CD4-positive, CD25-positive, alpha-beta regulatory T cell (primary cell): Measurements from ENCODE around the gene AMBRA1. TPM values are rescaled to one million over a fixed set of nuclear protein-coding genes. Genes with fewer than 3 reads are reported as not detected.

Experiments
- ATAC-seq, 2 donors: fragments of 150-1000 bp; cut with Tn5 transposase; one replicate each; pipeline ENCODE4 v1.10.0; 2021; ENCODE audit warnings: low read depth in 2 of 2, moderate number of reproducible peaks in 2 of 2, moderate library complexity in 1 of 2
- DNase-seq, 3 donors: peaks; one replicate each; pipeline versions ENCODE4 v3.0.0 to v3.0.0-alpha.2; 2012 to 2022; ENCODE audit warnings: mixed read lengths in 1 of 3
- H3K27ac ChIP-seq: one replicate; pipeline ENCODE4 v1.7.0; 2013; ENCODE audit warnings: mild to moderate bottlenecking, low read length; ENCODE audit not compliant: insufficient read depth, poor library complexity, severe bottlenecking
- H3K27me3 ChIP-seq: one replicate; pipeline ENCODE4 v1.7.0; 2013; ENCODE audit warnings: low read length; ENCODE audit not compliant: control insufficient read depth, insufficient read depth
- H3K36me3 ChIP-seq: one replicate; pipeline ENCODE4 v1.7.0; 2013; ENCODE audit warnings: mild to moderate bottlenecking, low read length, moderate library complexity; ENCODE audit not compliant: control insufficient read depth, insufficient read depth
- H3K4me1 ChIP-seq: 2 replicates; pipeline ENCODE4 v1.7.0; 2013; ENCODE audit warnings: mild to moderate bottlenecking, low read length; ENCODE audit not compliant: insufficient read depth, control insufficient read depth, poor library complexity, severe bottlenecking
- H3K4me3 ChIP-seq: one replicate; pipeline ENCODE4 v1.7.0; 2013; ENCODE audit warnings: low read depth, mild to moderate bottlenecking, low read length, moderate library complexity
- H3K9me3 ChIP-seq, 2 experiments: 1 replicate in 1 of 2; 2 replicates in 1 of 2; pipeline ENCODE4 v1.7.0; 2013; ENCODE audit warnings: low read length in 2 of 2, mild to moderate bottlenecking in 1 of 2, moderate library complexity in 1 of 2; ENCODE audit not compliant: control insufficient read depth in 2 of 2
- H3K27ac Mint-ChIP-seq, 3 donors: one replicate each; pipeline ENCODE4 v1.8.0; 2020 to 2022; ENCODE audit warnings: mild to moderate bottlenecking in 3 of 3, mixed read lengths in 3 of 3, moderate library complexity in 2 of 3
- H3K27me3 Mint-ChIP-seq: one replicate; pipeline ENCODE4 v1.8.0; 2022; ENCODE audit warnings: mild to moderate bottlenecking, mixed read lengths
- H3K36me3 Mint-ChIP-seq: one replicate; pipeline ENCODE4 v1.8.0; 2020; ENCODE audit warnings: mixed read lengths
- H3K4me1 Mint-ChIP-seq, 4 donors: one replicate each; pipeline ENCODE4 v1.8.0; 2020 to 2022; ENCODE audit warnings: mixed read lengths in 4 of 4, mild to moderate bottlenecking in 1 of 4
- H3K4me3 Mint-ChIP-seq, 4 donors: one replicate each; pipeline ENCODE4 v1.8.0; 2020 to 2022; ENCODE audit warnings: mild to moderate bottlenecking in 4 of 4, mixed read lengths in 4 of 4, moderate library complexity in 3 of 4
- H3K9me3 Mint-ChIP-seq, 7 donors: one replicate each; pipeline ENCODE4 v1.8.0; 2020 to 2022; ENCODE audit warnings: mixed read lengths in 7 of 7, mild to moderate bottlenecking in 3 of 7, moderate library complexity in 2 of 7
- polyA plus RNA-seq, 4 donors: library from polyadenylated mRNA; unstranded; fragments of 300-500 nt; fragmentation: Illumina TruSeq; gene quantifications; one replicate each; pipeline ENCODE4 v1.2.3, GENCODE V29; 2021
- total RNA-seq: library from RNA; stranded (reverse); gene quantifications from one replicate; pipeline ENCODE4 v1.2.3, GENCODE V29; 2022

The AMBRA1 gene, protein sequence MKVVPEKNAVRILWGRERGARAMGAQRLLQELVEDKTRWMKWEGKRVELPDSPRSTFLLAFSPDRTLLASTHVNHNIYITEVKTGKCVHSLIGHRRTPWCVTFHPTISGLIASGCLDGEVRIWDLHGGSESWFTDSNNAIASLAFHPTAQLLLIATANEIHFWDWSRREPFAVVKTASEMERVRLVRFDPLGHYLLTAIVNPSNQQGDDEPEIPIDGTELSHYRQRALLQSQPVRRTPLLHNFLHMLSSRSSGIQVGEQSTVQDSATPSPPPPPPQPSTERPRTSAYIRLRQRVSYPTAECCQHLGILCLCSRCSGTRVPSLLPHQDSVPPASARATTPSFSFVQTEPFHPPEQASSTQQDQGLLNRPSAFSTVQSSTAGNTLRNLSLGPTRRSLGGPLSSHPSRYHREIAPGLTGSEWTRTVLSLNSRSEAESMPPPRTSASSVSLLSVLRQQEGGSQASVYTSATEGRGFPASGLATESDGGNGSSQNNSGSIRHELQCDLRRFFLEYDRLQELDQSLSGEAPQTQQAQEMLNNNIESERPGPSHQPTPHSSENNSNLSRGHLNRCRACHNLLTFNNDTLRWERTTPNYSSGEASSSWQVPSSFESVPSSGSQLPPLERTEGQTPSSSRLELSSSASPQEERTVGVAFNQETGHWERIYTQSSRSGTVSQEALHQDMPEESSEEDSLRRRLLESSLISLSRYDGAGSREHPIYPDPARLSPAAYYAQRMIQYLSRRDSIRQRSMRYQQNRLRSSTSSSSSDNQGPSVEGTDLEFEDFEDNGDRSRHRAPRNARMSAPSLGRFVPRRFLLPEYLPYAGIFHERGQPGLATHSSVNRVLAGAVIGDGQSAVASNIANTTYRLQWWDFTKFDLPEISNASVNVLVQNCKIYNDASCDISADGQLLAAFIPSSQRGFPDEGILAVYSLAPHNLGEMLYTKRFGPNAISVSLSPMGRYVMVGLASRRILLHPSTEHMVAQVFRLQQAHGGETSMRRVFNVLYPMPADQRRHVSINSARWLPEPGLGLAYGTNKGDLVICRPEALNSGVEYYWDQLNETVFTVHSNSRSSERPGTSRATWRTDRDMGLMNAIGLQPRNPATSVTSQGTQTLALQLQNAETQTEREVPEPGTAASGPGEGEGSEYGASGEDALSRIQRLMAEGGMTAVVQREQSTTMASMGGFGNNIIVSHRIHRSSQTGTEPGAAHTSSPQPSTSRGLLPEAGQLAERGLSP (N-terminal part only)
- total RNA-seq (61.0 TPM), polyA plus RNA-seq (10 to 100 TPM in 3 of 4 donors, 1 to 10 TPM in 1; 8.2 to 18.3 (median 12.0) TPM)

DNA sequence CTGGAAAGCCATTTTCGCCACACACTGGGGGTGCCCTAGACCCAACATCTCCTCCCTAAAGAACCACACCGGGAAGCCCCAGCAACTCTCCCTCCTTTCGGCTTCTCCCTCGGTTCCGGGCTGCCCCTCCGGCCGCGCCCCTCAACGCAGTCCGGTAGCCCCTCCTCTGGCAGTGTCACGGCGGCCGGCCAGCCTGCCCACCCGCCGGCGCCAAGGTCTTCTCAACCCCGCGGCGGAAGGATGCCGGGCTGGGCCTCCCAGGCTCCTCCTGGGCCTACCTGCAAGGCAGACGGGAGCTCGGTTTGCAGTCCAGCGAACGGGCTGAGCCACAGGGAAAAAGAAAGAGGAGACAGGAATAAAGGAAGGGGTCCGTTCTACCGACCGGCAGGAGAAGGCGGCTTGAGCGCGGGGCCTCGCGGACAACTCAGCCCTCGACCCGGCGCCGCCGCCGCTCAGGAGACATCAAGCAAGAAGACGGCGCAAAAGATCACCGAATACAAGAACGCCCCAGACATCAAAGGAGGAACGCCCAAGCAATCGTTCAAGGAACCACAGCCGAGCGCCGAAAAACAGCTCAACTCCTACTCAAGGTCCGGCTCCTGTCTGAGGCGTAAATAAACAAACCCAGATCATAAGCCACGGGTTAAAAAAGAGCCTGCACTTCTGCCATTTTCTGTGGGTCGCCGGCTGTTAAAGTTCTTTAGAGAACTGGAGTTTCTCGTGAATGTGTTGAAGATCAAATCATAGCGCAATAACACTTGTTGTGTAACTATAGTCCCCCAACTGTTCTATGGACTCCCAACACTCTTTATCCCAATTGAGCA lies at the start of gene AMBRA1:
TSS of gene AMBRA1 (minus strand) at position 474 of the 824 bp plus-strand sequence. CDS start 45,643 bp downstream, outside the sequence.
- peak within 1 kb of the TSS; percentile 88 to 98 (median 95) for H3K27ac Mint-ChIP-seq
- H3K27ac ChIP-seq = peak within 1 kb of the TSS; percentile 66
- H3K36me3 ChIP-seq = no peaks in the 10 kb centered on the region
- peaks cover 34% of the 10 kb centered on the region for H3K4me1 ChIP-seq
- H3K27me3 ChIP-seq = no peaks in the 10 kb centered on the region
- H3K27me3 Mint-ChIP-seq = no peaks in the 10 kb centered on the region
- ATAC-seq = peak; percentile 91 to 93
- peaks cover 12% of the 10 kb centered on the region for H3K36me3 Mint-ChIP-seq
- H3K4me1 Mint-ChIP-seq = peaks cover 23 to 49% (median 36%) of the 10 kb centered on the region in 4 donors
- H3K9me3 ChIP-seq = no peaks in the 10 kb centered on the region
- H3K4me3 ChIP-seq = peak within 1 kb of the TSS; percentile 92
- H3K9me3 Mint-ChIP-seq = no peaks in the 10 kb centered on the region
- peak; percentile 67 to 94 (median 83) for DNase-seq
- peak within 1 kb of the TSS; percentile 97 to 98 (median 98) for H3K4me3 Mint-ChIP-seq

DNA sequence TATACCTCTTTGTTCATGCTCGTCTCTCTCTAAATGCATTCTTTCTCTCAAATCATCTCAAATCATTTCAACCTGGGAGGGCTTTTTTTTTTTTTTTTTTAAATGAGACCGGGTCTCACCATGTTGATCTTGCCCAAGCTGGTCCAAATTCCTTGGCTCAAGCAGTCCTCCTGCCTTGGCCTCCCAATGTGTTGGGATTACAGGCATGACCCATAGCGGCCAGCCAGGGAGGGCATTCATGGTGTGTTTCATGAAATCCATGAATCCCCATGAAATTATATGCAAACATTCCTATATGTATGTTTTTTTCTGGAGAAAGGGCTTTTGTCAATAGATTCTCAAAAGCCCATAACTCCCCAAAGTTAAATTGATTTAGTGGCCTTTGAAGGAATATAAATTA lies 49.7 kb upstream of the AMBRA1 start:
- no peaks in the 10 kb centered on the region for H3K9me3 ChIP-seq
- ATAC-seq (no peak), DNase-seq (no peak)
- H3K27ac Mint-ChIP-seq = no peak overlapping the region
- H3K4me1 ChIP-seq = no peaks in the 10 kb centered on the region
- no peak overlapping the region for H3K4me3 ChIP-seq
- peaks cover 66% of the 10 kb centered on the region for H3K36me3 ChIP-seq
- H3K36me3 Mint-ChIP-seq = peaks cover 34% of the 10 kb centered on the region
- H3K27me3 Mint-ChIP-seq = no peaks in the 10 kb centered on the region
- peaks cover 0 to 2% (median 0%) of the 10 kb centered on the region in 7 donors for H3K9me3 Mint-ChIP-seq
- H3K27ac ChIP-seq = no peak overlapping the region
- H3K27me3 ChIP-seq = no peaks in the 10 kb centered on the region
- H3K4me1 Mint-ChIP-seq = peaks cover 11 to 30% (median 17%) of the 10 kb centered on the region in 4 donors
- no peak overlapping the region for H3K4me3 Mint-ChIP-seq

DNA sequence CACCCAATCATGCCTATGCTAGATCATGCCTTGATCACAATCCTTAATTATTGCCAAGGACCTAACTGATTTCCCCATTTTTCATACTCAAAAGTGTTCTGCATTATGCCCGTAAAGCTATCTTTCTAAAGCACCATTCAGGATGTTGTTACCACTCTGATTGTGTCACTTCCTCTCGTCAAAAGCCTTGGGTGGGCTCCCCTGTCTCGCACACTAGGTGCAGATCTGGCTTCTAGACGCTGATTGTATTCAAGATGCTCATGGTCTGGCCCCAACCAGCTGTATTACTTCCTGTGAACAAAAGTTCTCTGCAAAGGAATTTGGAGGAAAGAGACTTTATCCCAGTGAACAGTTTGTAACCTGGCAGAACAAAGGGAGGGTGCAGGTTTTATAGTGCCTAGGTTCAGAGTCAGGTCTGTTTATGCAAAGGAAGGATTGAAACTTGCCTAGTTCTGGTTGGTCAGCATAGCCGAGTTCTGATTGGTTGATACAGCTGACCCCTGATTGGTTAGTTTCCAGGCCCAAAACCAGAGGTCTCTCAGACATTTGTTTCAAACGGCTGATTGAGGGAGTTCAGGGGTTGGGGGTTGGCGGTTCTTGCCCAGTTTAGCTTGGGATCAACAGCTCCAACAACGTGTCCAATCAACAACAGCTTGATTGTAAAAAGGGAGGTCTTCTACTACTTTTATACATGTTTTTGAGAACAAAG lies 49.0 kb upstream of the AMBRA1 start:
- Mint-ChIP-seq H3K27me3 (no peaks in the 10 kb centered on the region), H3K27ac (peak overlapping the region in 2 of 3 donors; percentile 20 to 54), H3K4me3 (no peak overlapping the region), H3K9me3 (peaks cover 0 to 3% (median 0%) of the 10 kb centered on the region in 7 donors), H3K4me1 (peaks cover 11 to 34% (median 19%) of the 10 kb centered on the region in 4 donors), H3K36me3 (peaks cover 37% of the 10 kb centered on the region)
- no peaks in the 10 kb centered on the region for H3K9me3 ChIP-seq
- H3K27ac ChIP-seq = no peak overlapping the region
- H3K4me3 ChIP-seq = no peak overlapping the region
- ATAC-seq (no peak), DNase-seq (no peak)
- peaks cover 66% of the 10 kb centered on the region for H3K36me3 ChIP-seq
- H3K27me3 ChIP-seq = no peaks in the 10 kb centered on the region
- H3K4me1 ChIP-seq = no peaks in the 10 kb centered on the region

DNA sequence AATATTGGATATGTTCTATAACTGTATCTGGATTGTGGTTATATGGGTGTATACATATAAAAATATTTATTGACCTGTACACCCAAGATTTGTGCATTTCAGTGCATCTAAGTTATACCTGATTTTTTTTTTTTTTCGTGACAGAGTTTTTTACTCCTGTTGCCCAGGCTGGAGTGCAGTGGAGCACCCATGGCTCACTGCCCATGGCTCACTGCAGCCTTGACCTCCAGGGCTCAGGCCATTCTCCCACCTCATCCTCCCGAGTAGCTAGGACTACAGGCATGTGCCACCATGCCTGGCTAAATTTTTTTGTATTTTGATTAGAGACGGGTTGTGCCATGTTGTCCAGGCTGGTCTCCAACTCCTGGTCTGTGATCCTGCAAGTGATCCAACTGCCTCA lies 47.8 kb upstream of the AMBRA1 start:
- H3K27ac Mint-ChIP-seq = peak overlapping the region in 1 of 3 donors; percentile 54
- no peaks in the 10 kb centered on the region for H3K4me1 ChIP-seq
- no peaks in the 10 kb centered on the region for H3K27me3 Mint-ChIP-seq
- no peak overlapping the region for H3K4me3 ChIP-seq
- H3K9me3 ChIP-seq = no peaks in the 10 kb centered on the region
- H3K27ac ChIP-seq = no peak overlapping the region
- peaks cover 0 to 3% (median 0%) of the 10 kb centered on the region in 7 donors for H3K9me3 Mint-ChIP-seq
- peaks cover 37% of the 10 kb centered on the region for H3K36me3 Mint-ChIP-seq
- peaks cover 65% of the 10 kb centered on the region for H3K36me3 ChIP-seq
- peaks cover 11 to 34% (median 20%) of the 10 kb centered on the region in 4 donors for H3K4me1 Mint-ChIP-seq
- ATAC-seq (no peak), DNase-seq (no peak)
- no peaks in the 10 kb centered on the region for H3K27me3 ChIP-seq
- no peak overlapping the region for H3K4me3 Mint-ChIP-seq

DNA sequence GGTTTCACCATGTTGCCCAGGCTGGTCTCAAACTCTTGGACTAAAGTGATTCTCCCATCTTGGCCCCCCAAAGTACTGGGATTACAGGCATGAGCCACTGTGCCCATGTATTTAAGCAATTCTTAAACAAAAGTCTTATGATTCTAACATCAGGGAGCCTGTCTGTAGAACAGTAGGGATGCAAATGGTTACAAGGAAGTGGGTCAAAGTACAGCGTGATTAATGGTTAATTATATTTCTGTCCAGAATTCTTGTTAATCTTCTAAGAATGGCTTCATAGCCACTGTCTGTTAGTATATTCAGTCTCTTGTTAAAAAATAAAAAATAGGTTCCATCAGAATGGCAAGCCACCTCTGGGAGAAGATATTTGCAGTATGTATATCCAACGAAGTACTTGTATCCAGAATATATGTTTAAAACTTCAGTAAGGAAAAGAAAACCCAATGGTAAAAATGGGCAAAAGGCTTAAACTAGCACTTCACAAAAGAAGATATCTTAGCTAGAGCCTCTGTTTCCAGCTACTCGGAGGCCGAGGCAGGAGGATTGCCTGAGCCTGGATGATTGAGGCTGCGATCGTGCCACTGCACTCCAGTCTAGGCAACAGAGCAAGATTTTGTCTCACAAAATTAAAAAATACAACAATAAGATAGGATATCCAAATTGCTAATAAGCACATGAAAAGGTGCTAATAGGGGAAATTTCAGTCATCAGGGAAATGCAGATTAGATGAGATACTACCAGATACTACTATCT lies 46.4 kb upstream of the AMBRA1 start:
- no peak for ATAC-seq
- H3K27me3 Mint-ChIP-seq = no peaks in the 10 kb centered on the region
- peaks cover 11 to 42% (median 24%) of the 10 kb centered on the region in 4 donors for H3K4me1 Mint-ChIP-seq
- no peak overlapping the region for H3K27ac ChIP-seq
- peaks cover 39% of the 10 kb centered on the region for H3K36me3 Mint-ChIP-seq
- no peaks in the 10 kb centered on the region for H3K4me1 ChIP-seq
- no peaks in the 10 kb centered on the region for H3K27me3 ChIP-seq
- peak overlapping the region in 1 of 3 donors; percentile 25 for H3K27ac Mint-ChIP-seq
- peaks cover 58% of the 10 kb centered on the region for H3K36me3 ChIP-seq
- peaks cover 0 to 3% (median 0%) of the 10 kb centered on the region in 7 donors for H3K9me3 Mint-ChIP-seq
- H3K4me3 Mint-ChIP-seq = no peak overlapping the region
- DNase-seq = no peak
- H3K4me3 ChIP-seq = no peak overlapping the region
- no peaks in the 10 kb centered on the region for H3K9me3 ChIP-seq

DNA sequence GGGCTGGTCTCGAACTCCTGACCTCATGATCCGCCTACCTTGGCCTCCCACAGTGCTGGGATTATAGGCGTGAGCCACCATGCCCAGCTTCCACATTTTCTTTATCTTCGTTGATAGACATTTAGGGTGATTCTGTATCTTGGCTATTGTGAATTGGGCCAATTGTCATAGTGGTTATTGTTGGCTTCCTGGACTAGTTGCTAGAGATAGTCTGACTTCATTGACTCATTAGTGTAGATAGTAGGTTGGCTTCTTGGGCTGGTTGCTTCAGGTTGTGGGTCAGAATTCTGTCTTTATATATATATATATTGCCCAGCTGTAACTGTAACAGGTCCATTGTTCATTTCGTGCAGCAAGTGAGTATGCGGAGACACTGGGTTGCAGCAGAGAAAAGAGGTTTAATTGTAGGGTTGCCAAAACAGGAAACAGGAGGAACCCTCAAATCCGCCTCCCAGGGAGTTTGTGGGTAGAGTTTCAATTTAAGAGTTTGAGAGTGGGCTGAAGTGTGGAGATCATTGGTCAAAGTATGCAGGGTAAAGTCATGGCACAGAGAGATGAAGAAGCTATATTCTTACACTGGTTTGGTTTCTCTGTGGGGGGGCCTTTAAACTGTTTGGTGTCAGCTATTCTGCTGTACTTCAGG lies 45.5 kb upstream of the AMBRA1 start:
- H3K27ac ChIP-seq = no peak overlapping the region
- Mint-ChIP-seq H3K36me3 (peaks cover 32% of the 10 kb centered on the region), H3K4me3 (no peak overlapping the region), H3K4me1 (peaks cover 5 to 42% (median 24%) of the 10 kb centered on the region in 4 donors), H3K9me3 (peaks cover 0 to 3% (median 0%) of the 10 kb centered on the region in 7 donors), H3K27ac (peak overlapping the region in 2 of 3 donors; percentile 0 to 40), H3K27me3 (no peaks in the 10 kb centered on the region)
- no peaks in the 10 kb centered on the region for H3K9me3 ChIP-seq
- no peak overlapping the region for H3K4me3 ChIP-seq
- peaks cover 49% of the 10 kb centered on the region for H3K36me3 ChIP-seq
- DNase-seq (no peak), ATAC-seq (no peak)
- H3K27me3 ChIP-seq = no peaks in the 10 kb centered on the region
- no peaks in the 10 kb centered on the region for H3K4me1 ChIP-seq
